ENCODE measurements around the gene APCS.

APCS gene

DNA sequence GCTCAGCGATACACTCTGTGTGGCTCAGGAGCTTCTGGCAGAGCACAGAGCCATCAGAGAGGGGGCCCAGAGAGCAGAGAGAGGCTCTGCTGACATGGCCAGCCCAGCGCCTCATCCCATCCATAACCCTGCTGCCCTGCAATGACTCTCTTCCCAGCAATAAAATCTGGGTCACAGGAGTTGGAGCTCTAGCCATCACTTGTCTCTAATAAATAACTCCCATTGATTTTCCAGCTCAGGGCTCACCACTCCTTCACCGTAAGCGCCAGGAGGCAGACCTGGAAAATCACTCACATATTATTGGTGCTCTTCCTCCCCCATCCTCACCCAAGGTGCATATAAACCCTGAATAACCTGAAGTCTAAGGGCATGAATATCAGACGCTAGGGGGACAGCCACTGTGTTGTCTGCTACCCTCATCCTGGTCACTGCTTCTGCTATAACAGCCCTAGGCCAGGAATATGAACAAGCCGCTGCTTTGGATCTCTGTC is at the start of gene APCS:
TSS of gene APCS (plus strand) at position 366 of the 491 bp plus-strand sequence. CDS start at position 462, 96 bp downstream.
- no peak for DNase-seq

- no peak for DNase-seq
Observed at GRCh38 chr1:159548126-159548525, 39.5 kb upstream of the APCS start.

- no peak for DNase-seq
Observed at GRCh38 chr1:159554261-159554660, 33.4 kb upstream of the APCS start.

GRCh38 chr1:159554696-159555095 is 32.9 kb upstream of the APCS start:
- DNase-seq: no peak

GRCh38 chr1:159556931-159557369 is 30.7 kb upstream of the APCS start:
- no peak for DNase-seq

GRCh38 chr1:159560599-159560998 is 27.0 kb upstream of the APCS start:
- DNase-seq: no peak

- no peak for DNase-seq
Observed at GRCh38 chr1:159561497-159561896, 26.1 kb upstream of the APCS start.

- no peak for DNase-seq
Observed at GRCh38 chr1:159562680-159563079, 24.9 kb upstream of the APCS start.

DNA sequence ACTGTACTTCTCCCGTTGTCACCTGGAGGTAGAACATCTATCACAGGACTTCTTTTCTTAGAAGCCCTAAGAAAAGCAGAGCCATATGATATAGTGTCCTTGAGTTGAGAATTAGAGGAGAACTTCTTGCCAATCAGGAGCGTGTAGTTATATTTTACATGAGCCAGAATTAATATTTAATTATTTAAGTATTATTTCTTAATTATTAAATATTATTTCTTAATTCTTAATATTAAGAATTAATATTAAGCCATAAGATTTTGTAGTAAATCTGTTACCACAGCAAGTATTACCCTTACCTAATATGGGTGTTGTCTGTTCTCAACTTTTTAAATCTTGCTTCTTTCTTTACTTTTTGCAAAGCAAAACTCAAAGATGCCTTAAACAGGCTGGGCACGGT is 10.2 kb upstream of the APCS start:
- DNase-seq: no peak

GRCh38 chr1:159580340-159580739 is 7.3 kb upstream of the APCS start:
- no peak for DNase-seq

DNA sequence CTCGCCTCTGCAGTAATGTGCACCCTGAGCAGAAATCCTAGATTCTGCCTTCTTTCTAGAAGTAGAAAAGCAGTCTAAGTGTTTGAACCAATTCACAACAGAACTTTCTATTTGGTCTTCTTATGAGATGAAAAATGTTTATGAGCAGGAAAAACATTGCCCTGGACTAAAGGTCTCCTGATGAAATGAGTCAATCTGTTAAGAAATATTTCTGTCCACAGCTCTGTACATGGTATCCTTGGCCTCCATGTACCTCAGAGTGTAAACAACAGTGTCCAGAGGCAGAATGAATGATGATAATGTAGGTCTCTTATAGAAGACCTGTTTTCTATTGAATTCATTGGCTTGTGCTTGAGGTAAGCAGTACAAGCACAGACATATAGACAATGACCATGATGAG is 6.2 kb upstream of the APCS start:
- no peak for DNase-seq

DNA sequence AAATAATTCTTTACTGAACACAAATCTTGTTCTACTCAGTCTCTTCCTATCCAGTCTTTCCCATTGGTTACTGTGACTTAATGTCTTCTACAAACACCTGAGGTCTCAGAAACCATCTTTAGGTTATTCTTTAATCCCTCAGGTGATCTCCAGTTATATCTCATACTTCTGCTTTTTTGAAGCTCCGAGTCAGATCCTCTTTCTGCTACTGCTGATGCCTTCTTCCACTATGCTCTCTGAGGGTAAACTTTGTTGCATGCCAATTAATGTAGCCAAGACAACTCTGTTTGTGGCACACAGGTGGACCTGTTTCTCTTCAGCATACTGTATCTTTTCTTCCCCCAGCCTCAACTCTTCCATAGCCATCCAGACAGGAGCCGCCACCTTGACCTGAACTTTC is 3.1 kb upstream of the APCS start:
- DNase-seq: no peak

- DNase-seq: no peak
Observed at GRCh38 chr1:159591981-159592380, 4.4 kb downstream of the APCS start.

DNA sequence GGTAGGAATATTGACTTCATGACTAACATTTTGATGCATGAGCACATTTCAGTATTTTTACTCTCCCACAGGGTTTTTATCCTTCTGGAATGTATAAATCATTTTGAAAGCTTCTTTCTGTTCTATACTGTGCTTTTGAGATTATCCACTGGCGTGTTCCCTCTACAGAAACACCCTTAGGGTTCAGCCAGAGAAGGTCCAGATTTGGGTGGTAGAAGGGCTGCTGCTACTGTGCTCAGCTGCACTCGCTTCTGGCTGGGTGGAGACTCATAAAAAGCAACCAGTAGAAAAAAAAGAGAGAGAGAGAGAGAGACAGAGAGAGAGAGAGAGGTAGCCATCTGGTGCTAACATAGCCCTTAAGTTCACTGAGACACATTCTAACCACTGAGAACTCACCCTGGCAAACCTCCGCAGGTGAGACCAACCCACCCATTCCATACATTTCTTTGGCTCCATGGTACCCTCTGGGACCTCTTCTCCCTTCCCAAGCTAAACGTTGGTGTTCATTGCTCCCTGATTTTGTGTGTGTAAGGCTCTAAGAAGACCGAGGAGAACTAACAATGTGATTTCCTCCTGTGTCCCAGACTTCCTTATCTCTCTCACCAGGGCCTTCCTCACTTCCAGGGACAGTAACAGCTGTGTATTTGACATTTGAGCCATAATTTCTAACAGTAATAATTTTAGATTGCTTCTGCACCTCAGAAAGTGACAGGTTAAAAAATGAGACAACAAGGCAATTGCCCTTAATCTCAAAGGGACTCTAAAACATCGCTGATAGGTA is 7.2 kb downstream of the APCS start:
- no peak for DNase-seq

GRCh38 chr1:159598196-159598595 is 10.6 kb downstream of the APCS start:
- no peak for DNase-seq

- DNase-seq: no peak
Observed at GRCh38 chr1:159600894-159601293, 13.3 kb downstream of the APCS start.

GRCh38 chr1:159602501-159602999 is 14.9 kb downstream of the APCS start:
- DNase-seq: no peak

DNA sequence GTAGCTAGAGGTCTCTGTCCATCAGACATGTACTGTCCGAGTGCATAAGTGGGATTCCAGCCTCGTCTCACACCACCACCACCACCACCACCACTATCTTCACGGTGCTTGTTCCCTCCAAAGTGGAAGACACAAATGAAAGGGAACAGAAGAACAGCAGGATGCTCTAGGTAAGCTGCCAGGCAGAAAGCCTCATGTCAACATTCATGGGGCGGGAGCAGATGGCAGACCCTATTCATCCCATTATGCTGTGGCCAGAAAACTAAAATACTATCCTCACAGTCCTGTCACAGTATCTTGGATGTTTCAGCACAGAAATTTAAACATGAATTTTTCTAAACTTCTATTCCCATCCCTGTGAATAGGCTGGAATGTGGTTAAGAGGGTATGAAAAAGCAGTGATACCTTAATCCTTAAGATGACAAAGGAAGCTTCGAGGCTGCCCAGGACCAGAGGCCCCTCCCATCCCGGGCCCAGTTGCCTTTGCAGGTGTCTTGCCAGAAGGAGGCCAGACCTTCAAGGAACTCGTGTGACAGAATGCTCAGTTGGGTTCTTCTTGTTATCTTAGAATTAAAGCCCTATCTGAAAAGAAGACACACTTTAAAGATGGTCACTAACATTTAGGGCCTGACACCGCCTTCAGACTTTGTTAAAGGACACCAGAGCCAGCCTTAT is 24.7 kb downstream of the APCS start:
- no peak for DNase-seq

DNA sequence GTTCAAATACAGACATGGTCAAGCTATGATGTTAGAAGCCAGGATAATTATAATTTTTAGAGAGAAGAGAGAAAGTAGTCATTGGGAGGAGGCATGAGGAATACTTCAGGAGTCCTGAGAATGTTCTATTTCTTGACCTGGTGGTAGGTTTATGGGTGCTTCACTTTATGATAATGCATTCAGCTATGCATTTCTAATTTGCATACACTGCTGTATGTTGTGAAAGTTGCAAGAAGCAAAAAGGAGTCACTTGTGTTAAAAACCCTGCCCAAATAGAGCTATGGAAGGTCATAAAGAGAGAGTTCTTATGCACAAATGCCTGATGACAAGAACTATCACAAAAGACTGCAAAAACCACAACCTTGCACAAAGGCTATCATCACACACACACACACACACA is 45.3 kb downstream of the APCS start:
- no peak for DNase-seq
